GM21576 (cell line): Measurements from ENCODE around the gene ASMTL.
A peak's percentile ranks its signal among the peaks of the same experiment; 100 is the strongest.
"Not testable (repeated sequence)": the region's sequence is repeated elsewhere in the genome, so short reads cannot be mapped to it uniquely, and the experiment has no call there.

Experiments used
- ATAC-seq: cut with Tn5 transposase; IDR thresholded peaks from one replicate; pipeline ENCODE4 v1.9.1; 2021; ENCODE audit warnings: mild to moderate bottlenecking, moderate library complexity; ENCODE audit not compliant: unreplicated experiment

The ASMTL gene, protein sequence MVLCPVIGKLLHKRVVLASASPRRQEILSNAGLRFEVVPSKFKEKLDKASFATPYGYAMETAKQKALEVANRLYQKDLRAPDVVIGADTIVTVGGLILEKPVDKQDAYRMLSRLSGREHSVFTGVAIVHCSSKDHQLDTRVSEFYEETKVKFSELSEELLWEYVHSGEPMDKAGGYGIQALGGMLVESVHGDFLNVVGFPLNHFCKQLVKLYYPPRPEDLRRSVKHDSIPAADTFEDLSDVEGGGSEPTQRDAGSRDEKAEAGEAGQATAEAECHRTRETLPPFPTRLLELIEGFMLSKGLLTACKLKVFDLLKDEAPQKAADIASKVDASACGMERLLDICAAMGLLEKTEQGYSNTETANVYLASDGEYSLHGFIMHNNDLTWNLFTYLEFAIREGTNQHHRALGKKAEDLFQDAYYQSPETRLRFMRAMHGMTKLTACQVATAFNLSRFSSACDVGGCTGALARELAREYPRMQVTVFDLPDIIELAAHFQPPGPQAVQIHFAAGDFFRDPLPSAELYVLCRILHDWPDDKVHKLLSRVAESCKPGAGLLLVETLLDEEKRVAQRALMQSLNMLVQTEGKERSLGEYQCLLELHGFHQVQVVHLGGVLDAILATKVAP

DNA sequence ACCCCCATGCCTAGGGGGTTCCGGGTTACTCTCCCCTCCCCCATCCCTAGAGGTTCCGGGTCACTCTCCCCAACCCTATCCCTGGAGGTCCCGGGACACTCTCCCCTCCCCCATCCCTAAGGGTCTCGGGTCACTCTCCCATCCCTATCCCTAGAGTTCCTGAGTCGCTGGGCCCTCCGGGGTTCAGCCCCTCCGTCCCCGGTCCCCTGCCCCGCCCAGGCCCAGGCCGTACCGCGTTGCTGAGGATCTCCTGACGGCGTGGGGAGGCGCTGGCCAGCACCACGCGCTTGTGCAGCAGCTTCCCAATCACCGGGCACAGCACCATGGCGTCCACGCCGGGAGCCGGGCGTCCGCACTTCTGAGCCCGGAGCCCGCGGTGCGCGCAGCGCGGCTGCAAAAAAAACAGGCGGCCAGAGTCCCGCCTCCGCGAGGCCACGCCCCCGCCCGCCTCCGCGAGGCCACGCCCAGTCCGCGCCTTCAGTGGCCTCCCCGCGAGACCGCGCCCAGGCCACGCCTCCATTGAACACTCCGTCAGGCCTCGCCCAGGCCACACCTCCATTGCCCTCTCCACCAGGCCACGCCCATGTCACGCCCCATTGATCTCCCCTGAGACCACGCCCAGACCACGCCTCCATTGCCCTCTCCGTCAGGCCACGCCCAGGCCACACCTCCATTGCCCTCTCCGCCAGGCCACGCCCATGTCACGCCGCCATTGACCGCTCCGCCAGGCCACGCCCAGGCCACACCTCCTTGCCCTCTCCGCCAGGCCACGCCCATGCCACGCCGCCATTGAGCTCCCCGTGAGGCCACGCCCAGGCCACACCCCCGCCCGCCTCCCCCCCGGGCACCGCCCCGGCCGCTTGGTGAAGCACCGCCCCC lies at the start of gene ASMTL:
ASMTL (minus strand) TSS at position 394 of the 879 bp plus-strand sequence; CDS start at position 325, 69 bp downstream.
- ATAC-seq: peak; percentile 76

DNA sequence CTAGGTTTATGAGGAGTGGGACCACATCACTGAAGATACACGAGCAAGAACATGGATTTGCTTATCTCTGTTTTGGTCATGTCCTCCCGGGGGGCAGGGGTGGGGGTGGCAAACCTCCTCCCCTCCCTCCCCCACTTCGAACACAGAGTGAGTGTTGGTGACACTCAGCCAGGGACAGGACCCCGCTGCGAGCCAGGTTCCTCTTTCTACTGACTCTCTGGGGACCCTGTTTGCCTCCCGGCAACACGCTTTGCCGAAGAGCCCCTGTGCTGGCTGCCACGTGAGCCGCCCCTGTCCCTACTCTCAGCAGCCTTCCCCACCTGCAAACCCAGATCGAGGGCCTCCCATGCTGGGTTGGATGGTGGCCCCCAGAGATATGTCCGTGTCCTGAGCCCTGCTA lies 49.5 kb upstream of the ASMTL start:
- ATAC-seq: peak; percentile 53

DNA sequence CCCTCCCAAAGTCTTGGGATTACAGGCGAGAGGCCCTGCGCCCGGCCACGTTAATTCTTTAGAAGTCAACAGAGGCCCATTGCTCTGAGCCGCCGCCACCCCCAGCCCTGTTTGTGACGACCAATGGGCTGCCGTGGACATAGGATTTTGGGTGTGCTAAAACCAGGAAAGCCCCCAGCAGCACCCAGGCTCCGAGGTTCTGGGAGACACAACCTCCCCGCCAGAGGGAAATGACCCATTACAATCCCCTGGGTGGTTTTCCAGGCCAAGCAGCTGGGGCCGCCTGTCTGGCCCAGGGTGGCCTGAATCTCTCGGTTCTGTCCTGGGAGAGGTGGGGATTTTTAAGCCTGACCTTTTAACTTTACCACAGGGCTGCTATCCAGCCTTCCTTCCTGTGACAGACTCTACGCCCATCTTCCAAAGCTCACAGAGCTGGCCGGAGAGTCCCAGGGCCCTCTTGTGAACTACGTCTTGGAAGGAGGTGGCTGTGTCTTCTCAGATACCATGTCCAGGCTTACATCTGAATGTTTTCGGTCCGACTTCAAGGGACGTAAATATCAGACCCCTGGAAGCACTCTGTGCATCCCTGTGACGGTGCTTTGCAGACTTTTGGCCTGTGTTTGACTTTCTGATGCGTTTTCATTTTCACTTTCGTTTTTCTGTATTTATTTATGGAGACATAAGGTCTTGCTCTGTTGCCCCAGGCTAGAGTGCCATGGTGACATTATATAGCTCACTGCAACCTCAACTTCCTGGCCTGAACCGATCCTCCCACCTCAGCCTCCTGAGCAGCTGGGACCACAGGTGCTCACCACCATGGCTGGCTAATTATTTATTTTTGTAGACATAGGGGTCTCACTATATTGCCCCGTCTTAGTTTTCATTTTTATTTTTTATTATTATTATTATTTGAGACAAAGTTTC lies 48.3 kb upstream of the ASMTL start:
- peak; percentile 61 for ATAC-seq

DNA sequence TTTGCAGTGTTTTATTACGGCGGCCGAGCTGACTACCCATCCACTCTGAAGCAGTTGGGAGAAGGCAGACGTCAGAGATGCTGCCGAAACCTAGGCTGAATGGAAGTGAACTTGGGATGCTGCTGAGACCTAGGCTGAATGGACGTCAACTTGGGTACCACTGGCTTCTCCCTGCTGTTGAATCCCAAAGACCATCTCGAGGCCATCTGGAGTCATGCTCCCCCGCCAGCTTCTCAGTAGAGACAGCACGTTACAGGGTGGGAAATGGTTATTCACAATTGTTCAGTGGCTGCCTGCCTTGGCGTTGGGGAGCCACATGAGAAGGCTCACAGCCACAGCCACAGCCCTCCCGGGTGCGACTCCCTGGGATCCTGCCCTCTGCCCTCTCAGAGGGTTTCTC lies 43.4 kb upstream of the ASMTL start:
- no peak for ATAC-seq

DNA sequence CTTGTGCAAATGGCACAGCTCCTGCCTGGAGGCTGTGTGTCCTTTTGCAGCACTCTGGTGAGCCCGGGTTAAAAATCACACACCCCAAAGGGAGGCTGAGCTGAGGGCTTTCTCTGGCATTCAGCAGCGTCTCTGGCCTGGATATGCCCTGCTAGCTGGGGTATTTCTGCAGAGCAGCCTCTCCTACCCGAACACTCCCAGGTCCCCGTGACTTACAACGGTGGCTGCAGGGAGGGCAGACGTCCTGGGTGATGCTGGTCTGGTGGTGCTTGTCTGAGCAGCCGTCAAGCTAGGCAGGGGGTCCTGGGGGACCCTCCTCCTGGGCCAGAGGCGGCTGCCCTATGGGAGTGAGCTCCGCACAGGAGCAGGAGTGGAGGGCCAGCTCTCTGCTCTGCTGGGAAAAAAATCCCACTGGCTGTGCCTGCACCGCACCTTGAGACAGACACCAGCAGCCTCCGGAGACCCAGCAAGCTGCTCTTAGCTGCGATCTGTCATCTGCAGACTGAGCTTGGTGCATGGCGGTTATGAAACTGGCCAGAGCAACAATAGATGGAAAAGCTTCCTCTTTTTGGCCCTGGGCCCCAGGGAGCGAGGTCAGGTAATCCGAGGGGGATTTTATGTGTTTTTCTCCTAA lies 41.3 kb upstream of the ASMTL start:
- peak; percentile 58 for ATAC-seq

DNA sequence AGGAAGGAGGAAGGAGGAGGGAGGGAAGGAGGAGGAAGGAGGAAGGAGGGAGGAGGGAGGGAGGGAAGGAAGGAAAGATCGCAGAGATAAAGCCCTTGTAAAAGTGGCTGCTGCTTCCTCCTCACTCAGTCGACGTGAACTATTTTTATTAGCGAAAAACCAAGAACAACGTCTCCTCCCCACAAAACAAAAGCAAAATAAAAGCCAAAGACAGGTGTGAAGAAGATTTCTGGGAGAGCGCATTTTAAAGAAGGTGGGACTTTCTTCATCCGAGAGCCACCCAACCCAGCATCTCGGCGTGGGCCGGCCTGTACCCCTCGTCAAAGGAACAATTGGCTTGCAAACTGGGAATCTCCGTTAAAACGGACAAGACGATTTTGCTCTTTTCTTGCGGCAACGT lies 40.7 kb upstream of the ASMTL start:
- ATAC-seq: no peak

DNA sequence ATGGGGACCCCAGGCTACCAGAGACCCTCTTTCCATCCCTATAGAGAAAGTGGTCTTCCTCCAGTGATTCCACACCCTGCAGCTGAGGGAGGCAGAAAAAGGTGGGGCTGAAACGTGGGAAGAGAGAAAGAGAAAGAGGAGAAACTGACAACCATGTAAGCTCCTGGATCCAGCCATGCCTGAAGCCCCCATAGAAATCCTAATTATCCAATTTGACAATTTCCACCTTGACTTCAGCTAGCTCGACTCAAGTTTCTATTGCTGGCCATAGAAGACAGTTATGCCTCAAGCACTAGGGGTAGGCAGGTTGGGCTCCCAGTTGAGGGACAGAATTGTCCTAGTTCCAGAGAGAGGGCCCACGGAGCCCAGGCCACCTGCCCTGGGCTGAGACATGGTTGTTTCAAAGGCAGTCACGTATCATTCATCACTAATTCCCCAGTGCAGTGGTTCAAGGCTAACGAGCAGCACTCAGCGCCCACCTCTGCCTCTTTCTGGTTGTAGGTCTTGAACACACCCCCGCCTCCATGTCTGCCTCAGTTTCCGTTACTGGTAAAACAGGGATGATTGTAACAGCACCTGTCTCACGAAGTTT lies 39.8 kb upstream of the ASMTL start:
- ATAC-seq: no peak

DNA sequence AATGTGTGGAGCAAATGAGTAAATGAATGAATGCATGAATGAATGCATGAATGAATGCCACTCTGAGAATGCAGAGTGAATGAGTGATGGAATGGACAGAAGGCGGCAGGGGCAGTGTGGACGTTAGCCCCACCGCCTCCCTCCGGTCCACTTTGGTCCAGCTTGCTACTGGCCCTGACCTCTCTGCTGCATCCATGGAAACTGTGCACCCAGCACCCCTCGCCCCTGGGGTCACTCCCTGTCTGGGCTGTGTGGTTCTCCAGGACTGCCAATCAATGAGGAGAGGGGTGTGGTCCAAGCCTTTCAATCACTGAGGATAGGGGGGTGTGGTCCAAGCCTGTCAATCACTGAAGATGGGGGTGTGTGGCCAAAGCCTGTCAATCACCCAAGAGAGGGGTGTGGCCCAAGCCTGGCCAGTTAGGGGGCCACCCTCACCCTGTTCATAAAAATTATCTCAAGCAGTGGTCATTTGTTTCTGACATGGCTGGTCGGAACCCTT lies 39.2 kb upstream of the ASMTL start:
- peak; percentile 71 for ATAC-seq

DNA sequence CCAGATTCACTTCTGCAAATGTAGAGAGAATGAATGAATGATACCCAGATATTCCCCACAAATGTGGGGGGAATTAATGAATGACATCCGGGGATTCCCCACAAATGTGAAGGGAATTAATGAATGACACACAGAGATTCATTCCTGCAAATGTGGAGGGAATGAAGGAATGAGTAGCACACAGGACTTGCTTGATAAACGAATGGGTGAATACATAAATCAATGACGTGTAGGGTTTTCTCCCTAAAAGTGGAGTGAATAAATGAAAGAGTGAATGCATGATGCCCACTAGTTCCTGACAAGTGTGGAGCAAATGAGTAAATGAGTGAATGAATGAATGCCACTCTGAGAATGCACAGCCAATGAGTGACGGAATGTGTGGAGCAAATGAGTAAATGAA lies 38.5 kb upstream of the ASMTL start:
- ATAC-seq: not testable (repeated sequence)

DNA sequence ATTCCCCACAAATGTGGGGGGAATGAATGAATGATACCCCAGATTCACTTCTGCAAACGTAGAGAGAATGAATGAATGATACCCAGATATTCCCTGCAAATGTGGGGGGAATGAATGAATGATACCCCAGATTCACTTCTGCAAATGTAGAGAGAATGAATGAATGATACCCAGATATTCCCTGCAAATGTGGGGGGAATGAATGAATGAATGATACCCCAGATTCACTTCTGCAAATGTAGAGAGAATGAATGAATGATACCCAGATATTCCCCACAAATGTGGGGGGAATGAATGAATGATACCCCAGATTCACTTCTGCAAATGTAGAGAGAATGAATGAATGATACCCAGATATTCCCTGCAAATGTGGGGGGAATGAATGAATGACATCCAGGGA lies 38.0 kb upstream of the ASMTL start:
- ATAC-seq: not testable (repeated sequence)

DNA sequence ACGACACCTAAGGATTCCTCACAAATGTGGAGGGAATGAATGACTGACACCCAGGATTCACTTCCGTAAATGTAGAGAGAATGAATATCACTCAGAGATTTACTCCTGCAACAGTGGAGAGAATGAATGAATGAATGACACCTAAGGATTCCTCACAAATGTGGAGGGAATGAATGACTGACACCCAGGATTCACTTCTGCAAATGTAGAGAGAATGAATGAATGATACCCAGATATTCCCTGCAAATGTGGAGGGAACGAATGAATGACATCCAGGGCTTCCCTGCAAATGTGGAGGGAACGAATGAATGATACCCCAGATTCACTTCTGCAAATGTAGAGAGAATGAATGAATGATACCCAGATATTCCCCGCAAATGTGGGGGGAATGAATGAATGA lies 36.6 kb upstream of the ASMTL start:
- ATAC-seq: not testable (repeated sequence)

DNA sequence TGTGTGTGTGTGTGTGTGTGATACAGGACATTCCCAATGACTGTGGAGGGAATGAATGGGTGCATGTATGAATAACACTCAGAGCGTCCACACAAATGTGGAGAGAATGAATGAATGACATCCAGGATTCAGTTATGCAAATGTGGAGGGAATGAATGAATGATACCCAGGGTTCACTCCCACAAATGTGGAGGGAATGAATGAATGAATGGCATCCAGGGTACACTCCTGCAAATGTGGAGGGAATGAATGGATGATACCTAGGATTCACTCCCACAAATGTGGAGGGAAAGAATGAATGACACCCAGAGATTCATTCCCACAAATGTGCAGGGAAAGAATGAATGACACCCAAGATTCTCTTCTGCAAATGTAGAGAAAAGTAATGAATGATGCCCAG lies 36.0 kb upstream of the ASMTL start:
- no peak for ATAC-seq

DNA sequence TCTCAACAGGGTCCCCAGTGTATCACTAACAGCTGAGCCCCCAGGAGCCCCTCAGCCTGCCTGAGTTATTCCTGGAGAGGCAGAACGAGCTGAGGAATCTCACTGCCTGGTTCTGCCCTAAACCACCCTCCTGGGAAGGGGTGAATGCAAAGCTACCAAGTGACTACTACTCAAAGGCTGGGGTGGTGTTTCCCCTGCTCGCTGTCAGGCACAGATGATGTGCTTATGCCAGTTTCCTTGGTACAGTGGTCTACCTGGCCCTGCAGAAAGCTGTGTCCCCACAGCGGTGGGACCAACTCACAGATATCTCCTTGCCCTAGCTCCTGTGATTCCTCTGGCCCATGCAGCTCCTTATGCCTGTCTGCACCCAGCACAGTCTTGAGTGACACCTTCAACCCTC lies 35.4 kb upstream of the ASMTL start:
- ATAC-seq: no peak

DNA sequence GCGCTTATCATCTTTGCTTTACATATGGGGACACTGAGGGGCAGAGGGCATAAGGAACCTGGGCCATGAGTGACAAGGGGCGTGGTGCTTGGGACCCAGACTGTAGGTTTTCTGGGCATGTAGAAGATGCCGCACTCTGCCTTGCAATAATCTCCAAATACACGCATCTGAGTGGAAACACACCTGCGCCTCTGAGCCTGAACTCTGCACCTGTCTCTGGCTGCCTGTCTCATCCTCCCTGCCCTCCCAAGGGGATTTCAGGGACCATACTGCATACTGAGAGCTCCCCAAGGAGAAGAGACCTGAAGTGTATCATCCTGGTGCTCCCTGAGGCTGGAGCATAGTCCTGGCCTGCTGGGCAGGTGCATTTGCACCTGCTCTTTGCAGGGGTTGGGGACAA lies 34.7 kb upstream of the ASMTL start:
- no peak for ATAC-seq

DNA sequence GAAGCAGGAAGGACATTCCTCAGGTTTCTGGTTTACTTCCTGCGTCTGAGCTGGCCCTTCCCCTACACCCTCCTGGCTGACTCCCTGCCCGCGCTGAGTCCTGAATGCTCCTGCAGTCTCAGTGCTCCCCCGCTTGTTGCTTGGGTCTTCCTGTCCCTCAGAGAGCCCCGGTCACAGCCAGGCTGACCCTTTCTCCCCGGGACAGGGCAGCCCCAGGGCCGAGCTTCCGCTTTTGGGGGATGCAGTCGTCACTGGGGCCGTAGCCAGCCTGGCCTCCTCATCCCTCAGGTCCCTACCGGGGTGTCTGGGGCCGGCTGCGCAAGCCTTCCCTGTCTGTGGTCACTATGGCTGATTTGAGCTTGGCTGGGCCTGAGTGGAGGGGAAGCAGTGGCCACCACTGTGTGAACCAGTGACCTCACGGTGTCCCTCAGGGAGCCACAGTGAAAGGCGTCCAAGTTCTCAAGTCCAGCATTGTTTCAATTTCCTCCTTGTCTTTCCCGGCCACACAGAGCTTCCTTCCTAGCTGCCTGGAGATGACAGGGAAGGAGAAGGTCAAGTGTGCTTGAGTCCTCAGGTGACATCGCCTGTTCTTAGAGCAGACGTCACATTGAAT lies 34.1 kb upstream of the ASMTL start:
- no peak for ATAC-seq

DNA sequence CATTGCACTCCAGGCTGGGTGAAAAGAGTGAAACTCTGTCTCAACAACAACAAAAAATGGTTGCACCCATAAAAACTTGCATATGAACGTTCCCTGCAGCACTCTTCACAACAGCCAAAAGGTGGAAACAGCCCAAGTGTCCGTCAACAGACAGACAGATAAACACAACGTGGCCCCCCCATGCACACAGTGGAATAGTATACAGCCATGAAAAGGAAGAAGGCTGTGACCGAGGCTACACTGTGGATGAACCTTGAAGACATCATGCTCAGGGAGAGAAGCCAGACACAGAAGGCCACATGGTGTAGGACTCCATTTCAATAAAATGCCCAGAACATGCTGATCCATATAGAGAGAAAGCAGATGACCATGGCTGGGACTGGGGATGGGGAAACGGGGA lies 33.5 kb upstream of the ASMTL start:
- no peak for ATAC-seq

DNA sequence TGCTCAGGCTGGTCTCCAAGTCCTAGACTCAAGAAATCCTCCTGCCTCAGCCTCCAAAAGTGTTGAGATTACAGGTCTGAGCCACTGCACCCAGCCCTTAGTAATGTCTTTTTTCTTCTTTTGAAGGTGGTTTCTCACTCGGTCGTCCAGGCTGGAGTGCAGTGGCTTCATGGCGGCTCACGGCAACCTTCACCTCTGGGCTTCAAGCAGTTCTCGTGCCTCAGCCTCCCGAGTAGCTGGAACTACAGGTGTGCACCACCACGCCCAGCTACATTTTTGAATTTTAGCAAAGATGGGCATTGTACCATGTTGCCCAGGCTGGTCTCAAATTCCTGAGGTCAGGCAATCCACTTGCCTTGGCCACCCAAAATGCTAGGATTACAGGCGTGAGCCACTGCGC lies 32.3 kb upstream of the ASMTL start:
- no peak for ATAC-seq

DNA sequence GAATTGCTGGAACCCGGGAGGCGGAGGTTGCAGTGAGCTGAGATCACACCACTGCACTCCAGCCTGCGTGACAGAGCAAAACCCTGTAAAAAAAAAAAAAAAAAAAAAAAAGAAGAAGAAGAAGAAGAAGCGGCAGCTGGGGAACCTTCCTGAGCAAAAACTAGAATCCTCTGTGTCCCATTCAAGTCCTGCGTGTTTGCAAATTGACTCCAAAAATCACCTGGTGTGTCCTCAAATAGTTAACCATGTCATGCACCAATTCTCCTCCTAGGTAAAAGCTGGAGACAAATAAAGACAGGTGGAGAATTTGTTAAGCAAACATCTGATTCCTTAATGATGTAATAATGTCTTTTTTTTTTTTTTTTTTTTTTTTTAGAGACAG lies 31.9 kb upstream of the ASMTL start:
- ATAC-seq: no peak
